ENCODE data around the gene GNAI2.

DNA sequence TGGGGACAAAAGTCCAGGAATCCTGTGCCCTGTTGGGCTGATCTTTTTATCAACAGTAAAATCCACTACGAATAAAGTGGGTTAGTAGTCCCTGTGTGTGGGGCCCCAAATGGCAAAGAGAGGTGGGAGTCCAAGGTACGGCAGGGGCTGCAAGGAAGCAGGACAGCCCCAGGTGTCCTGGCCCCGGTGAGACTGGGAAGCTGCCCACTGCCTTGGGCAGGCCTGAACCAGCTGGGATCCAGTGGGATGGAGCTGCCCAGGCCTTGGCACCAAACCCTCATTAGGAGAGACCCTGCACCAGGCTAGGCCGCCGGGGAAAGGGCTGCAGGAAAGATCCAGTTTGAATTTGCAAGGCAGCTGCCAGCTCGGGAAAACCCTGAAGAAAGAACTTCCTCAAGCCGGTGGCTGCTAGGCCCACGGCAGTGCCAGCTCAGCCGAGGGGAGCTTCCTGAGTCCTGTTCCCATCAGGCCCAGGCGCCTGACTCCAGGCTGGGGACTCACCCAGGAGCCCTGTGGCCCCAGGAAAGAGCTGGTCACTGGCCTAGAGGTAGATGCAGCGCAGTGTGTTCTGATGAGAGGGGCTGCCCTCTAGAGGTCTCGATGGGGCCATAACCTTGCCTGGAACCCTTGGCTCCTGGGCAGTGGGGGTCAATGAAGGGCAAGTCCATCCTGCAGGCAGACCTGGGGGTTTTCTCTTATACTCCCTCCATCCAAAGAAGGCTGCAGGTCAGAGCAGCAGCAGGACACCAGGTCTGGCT lies 14.4 kb upstream of the GNAI2 start:
- no peak for TF ChIP-seq TAF1 (IDR thresholded peaks at IDR 0.05; ENCODE audit: borderline replicate concordance, insufficient read depth, low read length)
- no peak for TF ChIP-seq POLR2AphosphoS5 (IDR thresholded peaks at IDR 0.05; ENCODE audit: low read depth, low read length)
- TF ChIP-seq SIN3A (IDR thresholded peaks at IDR 0.05; ENCODE audit: borderline replicate concordance, insufficient read depth, low read length): no peak
- TF ChIP-seq, protein P1, sequence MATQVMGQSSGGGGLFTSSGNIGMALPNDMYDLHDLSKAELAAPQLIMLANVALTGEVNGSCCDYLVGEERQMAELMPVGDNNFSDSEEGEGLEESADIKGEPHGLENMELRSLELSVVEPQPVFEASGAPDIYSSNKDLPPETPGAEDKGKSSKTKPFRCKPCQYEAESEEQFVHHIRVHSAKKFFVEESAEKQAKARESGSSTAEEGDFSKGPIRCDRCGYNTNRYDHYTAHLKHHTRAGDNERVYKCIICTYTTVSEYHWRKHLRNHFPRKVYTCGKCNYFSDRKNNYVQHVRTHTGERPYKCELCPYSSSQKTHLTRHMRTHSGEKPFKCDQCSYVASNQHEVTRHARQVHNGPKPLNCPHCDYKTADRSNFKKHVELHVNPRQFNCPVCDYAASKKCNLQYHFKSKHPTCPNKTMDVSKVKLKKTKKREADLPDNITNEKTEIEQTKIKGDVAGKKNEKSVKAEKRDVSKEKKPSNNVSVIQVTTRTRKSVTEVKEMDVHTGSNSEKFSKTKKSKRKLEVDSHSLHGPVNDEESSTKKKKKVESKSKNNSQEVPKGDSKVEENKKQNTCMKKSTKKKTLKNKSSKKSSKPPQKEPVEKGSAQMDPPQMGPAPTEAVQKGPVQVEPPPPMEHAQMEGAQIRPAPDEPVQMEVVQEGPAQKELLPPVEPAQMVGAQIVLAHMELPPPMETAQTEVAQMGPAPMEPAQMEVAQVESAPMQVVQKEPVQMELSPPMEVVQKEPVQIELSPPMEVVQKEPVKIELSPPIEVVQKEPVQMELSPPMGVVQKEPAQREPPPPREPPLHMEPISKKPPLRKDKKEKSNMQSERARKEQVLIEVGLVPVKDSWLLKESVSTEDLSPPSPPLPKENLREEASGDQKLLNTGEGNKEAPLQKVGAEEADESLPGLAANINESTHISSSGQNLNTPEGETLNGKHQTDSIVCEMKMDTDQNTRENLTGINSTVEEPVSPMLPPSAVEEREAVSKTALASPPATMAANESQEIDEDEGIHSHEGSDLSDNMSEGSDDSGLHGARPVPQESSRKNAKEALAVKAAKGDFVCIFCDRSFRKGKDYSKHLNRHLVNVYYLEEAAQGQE (IDR thresholded peaks at IDR 0.05; ENCODE audit: insufficient read depth in 1 of 2, low read depth in 2 of 2, low read length in 2 of 2): no peak
- no peak for TF ChIP-seq FOXP2 (optimal IDR thresholded peaks at IDR 0.05; ENCODE audit: borderline replicate concordance, extremely low read depth, extremely low read length, insufficient read depth)

Data from PFSK-1 (cell line).